NB4 (cell line): ENCODE data around the gene MYLK3.

Experiments
- MYC ChIP-seq: IDR thresholded peaks from 2 replicates; pipeline ENCODE4 v1.6.1; 2011; ENCODE audit warnings: low read depth, low read length
- POLR2A ChIP-seq: IDR thresholded peaks from 2 replicates; pipeline ENCODE4 v1.6.1; 2011; ENCODE audit warnings: mild to moderate bottlenecking; ENCODE audit not compliant: insufficient read length; ENCODE audit errors: extremely low read depth
- TF ChIP-seq, protein P1 (sequence below): IDR thresholded peaks from one replicate; pipeline ENCODE4 v1.5.1; 2012; ENCODE audit warnings: low read depth, low read length
- TF ChIP-seq, protein P2 (sequence below): IDR thresholded peaks from 2 replicates; pipeline ENCODE4 v1.6.1; 2011; ENCODE audit warnings: low read depth, low read length

DNA sequence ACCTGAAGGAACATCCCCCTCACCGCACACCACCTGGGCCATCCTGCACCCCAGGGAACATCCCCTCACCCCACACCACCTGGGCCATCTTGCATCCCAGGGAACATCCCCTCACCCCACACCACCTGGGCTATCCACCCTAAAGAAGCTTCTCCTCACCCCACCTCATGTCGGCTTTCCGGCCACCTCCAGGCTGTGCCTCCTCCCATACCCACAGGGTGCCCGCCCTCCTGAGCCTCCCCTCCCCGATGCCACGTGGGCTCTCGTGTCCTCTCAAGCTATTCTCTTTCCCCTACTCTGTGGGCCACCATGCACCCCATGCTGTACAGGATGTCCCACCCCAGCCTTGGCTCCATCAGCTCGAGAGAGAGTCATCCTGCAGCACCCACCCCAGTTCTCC is 18.0 kb downstream of the MYLK3 start:
- TF ChIP-seq POLR2A (no peak), MYC (no peak)
- TF ChIP-seq, protein P1, sequence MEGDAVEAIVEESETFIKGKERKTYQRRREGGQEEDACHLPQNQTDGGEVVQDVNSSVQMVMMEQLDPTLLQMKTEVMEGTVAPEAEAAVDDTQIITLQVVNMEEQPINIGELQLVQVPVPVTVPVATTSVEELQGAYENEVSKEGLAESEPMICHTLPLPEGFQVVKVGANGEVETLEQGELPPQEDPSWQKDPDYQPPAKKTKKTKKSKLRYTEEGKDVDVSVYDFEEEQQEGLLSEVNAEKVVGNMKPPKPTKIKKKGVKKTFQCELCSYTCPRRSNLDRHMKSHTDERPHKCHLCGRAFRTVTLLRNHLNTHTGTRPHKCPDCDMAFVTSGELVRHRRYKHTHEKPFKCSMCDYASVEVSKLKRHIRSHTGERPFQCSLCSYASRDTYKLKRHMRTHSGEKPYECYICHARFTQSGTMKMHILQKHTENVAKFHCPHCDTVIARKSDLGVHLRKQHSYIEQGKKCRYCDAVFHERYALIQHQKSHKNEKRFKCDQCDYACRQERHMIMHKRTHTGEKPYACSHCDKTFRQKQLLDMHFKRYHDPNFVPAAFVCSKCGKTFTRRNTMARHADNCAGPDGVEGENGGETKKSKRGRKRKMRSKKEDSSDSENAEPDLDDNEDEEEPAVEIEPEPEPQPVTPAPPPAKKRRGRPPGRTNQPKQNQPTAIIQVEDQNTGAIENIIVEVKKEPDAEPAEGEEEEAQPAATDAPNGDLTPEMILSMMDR = no peak
- TF ChIP-seq, protein P2, sequence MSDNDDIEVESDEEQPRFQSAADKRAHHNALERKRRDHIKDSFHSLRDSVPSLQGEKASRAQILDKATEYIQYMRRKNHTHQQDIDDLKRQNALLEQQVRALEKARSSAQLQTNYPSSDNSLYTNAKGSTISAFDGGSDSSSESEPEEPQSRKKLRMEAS = no peak
